ENCODE measurements around the gene BMPER. TPM values are rescaled to one million over a fixed set of nuclear protein-coding genes. Genes with fewer than 3 reads are reported as not detected.
A peak's percentile ranks its signal among the peaks of the same experiment; 100 is the strongest.

Gene BMPER
- total RNA-seq, 1 donor: 11.2 TPM

DNA sequence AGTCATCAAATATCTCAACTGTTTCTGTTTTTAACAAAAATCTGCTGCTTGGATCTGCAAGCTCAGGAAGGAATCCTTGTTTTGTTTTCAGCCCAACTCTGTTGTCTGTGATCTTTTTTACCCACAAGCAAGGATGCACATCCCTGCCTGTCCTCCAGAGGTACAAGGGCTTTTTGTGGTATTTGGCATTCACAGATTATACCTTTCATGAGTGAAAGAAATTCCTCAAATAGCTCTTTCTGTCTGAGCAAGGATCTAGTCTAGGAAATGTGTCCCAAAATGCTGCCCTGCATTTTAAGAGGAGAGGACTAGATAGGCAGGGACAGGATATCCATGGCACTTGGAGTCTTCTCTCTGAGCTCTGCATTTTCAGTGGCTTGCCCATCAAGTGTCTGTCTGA is 151.8 kb downstream of the BMPER start:
- DNase-seq (ENCODE audit: insufficient read length, low spot score, missing footprints): no peak
- no peak overlapping the region for H3K27ac ChIP-seq (ENCODE audit: low read depth, low read length)
- H3K36me3 ChIP-seq (ENCODE audit: insufficient read depth, low read length): peaks cover 56% of the 10 kb centered on the region
- H3K27me3 ChIP-seq (ENCODE audit: insufficient read depth, low read length): no peaks in the 10 kb centered on the region
- TF ChIP-seq, protein P1, sequence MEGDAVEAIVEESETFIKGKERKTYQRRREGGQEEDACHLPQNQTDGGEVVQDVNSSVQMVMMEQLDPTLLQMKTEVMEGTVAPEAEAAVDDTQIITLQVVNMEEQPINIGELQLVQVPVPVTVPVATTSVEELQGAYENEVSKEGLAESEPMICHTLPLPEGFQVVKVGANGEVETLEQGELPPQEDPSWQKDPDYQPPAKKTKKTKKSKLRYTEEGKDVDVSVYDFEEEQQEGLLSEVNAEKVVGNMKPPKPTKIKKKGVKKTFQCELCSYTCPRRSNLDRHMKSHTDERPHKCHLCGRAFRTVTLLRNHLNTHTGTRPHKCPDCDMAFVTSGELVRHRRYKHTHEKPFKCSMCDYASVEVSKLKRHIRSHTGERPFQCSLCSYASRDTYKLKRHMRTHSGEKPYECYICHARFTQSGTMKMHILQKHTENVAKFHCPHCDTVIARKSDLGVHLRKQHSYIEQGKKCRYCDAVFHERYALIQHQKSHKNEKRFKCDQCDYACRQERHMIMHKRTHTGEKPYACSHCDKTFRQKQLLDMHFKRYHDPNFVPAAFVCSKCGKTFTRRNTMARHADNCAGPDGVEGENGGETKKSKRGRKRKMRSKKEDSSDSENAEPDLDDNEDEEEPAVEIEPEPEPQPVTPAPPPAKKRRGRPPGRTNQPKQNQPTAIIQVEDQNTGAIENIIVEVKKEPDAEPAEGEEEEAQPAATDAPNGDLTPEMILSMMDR (IDR thresholded peaks at IDR 0.05; ENCODE audit: extremely low read depth, low read depth, low read length): no peak
- H4K20me1 ChIP-seq (ENCODE audit: insufficient read depth, low read length): no peaks in the 10 kb centered on the region
- no peak overlapping the region for H2AFZ ChIP-seq (ENCODE audit: low read length)
- H3K9me3 ChIP-seq (ENCODE audit: low read depth, low read length): no peaks in the 10 kb centered on the region
- peaks cover 28% of the 10 kb centered on the region for H3K4me1 ChIP-seq (ENCODE audit: insufficient read depth, low read length)
- no peak overlapping the region for H3K4me2 ChIP-seq (ENCODE audit: insufficient read depth, low read length)
- no peaks in the 10 kb centered on the region for H3K79me2 ChIP-seq (ENCODE audit: insufficient read depth, low read length)
- no peak overlapping the region for H3K4me3 ChIP-seq (ENCODE audit: insufficient read depth, low read length)

DNA sequence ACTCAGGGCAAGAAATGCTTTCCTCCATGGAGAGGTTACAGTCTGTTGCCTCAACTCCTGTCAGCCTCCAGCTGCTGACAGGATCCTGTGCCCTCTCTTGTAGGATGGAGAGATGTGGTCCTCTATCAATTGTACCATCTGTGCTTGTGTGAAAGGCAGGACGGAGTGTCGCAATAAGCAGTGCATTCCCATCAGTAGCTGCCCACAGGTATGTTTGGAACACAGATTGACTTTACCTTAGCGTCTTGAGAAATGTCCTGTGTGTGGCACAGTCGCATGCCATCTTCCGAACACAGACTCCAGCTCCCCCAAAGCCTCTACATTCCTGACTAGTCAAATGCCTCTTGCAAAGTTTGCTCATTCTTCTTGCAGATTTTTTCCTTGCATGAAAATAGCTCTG is 152.6 kb downstream of the BMPER start:
- Histone ChIP-seq H3K4me3 (ENCODE audit: insufficient read depth, low read length) (no peak overlapping the region), H3K27me3 (ENCODE audit: insufficient read depth, low read length) (no peaks in the 10 kb centered on the region), H4K20me1 (ENCODE audit: insufficient read depth, low read length) (no peaks in the 10 kb centered on the region), H2AFZ (ENCODE audit: low read length) (no peak overlapping the region), H3K36me3 (ENCODE audit: insufficient read depth, low read length) (peaks cover 54% of the 10 kb centered on the region), H3K4me2 (ENCODE audit: insufficient read depth, low read length) (no peak overlapping the region), H3K9me3 (ENCODE audit: low read depth, low read length) (no peaks in the 10 kb centered on the region), H3K79me2 (ENCODE audit: insufficient read depth, low read length) (no peaks in the 10 kb centered on the region), H3K4me1 (ENCODE audit: insufficient read depth, low read length) (peaks cover 32% of the 10 kb centered on the region), H3K27ac (ENCODE audit: low read depth, low read length) (no peak overlapping the region)
- DNase-seq (ENCODE audit: insufficient read length, low spot score, missing footprints): no peak
- TF ChIP-seq, protein P1 (IDR thresholded peaks at IDR 0.05; ENCODE audit: extremely low read depth, low read depth, low read length): no peak

DNA sequence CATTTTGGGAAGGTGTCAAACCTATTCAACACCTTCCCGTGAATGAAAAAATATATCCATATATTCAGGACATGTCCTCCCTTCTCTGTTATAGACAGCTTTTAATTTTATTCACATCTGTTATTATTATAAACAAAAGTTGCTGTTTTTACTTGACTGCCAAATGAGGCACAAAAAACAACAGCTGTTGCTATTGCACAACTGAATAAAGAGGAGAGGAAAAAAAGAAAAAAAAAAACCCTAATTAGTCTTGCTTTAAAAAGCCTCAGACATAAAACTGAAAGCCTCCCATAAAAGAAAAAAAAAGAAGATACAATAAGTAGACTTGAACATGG is 153.4 kb downstream of the BMPER start:
- Histone ChIP-seq H3K4me1 (ENCODE audit: insufficient read depth, low read length) (peaks cover 32% of the 10 kb centered on the region), H3K27me3 (ENCODE audit: insufficient read depth, low read length) (no peaks in the 10 kb centered on the region), H2AFZ (ENCODE audit: low read length) (no peak overlapping the region), H3K4me3 (ENCODE audit: insufficient read depth, low read length) (no peak overlapping the region), H4K20me1 (ENCODE audit: insufficient read depth, low read length) (no peaks in the 10 kb centered on the region), H3K27ac (ENCODE audit: low read depth, low read length) (no peak overlapping the region), H3K4me2 (ENCODE audit: insufficient read depth, low read length) (no peak overlapping the region), H3K79me2 (ENCODE audit: insufficient read depth, low read length) (no peaks in the 10 kb centered on the region), H3K9me3 (ENCODE audit: low read depth, low read length) (no peaks in the 10 kb centered on the region), H3K36me3 (ENCODE audit: insufficient read depth, low read length) (peaks cover 48% of the 10 kb centered on the region)
- TF ChIP-seq, protein P1 (IDR thresholded peaks at IDR 0.05; ENCODE audit: extremely low read depth, low read depth, low read length): no peak
- DNase-seq (ENCODE audit: insufficient read length, low spot score, missing footprints): no peak

DNA sequence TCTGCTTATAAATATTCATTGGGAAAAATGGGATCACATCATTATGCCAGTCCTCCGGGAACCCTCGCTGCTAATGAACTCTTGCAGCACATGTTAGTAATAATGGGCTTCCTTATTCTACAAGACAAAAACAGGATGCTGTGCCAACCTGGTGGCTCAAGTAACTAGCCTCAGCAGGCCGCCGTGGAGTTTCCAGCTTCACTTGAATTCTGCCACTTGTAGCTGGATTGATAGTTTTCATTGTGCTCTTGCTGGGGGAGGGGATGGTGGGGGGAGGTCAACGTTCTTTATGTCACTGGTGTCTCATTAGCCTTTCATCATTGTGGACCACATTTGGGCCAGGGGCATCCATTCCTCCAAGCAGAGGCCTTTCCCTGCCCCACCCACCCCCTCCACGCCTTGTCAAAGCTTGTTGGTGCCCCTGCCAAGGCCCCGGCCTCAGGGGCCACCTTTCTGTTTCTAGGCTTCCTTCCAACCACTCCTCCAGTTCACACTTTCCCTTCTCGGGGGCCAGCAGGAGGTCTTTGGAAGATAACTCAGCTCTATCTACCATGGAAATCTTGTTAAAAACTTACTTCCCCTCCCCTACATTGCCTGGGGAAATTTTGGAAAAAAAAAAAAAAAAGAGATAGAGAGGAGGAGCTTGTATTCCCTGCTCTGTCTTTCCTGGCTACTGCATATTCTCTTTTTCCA is 153.9 kb downstream of the BMPER start:
- no peak for DNase-seq (ENCODE audit: insufficient read length, low spot score, missing footprints)
- H3K27me3 ChIP-seq (ENCODE audit: insufficient read depth, low read length): no peaks in the 10 kb centered on the region
- TF ChIP-seq, protein P1 (IDR thresholded peaks at IDR 0.05; ENCODE audit: extremely low read depth, low read depth, low read length): no peak
- H4K20me1 ChIP-seq (ENCODE audit: insufficient read depth, low read length): no peaks in the 10 kb centered on the region
- H3K9me3 ChIP-seq (ENCODE audit: low read depth, low read length): no peaks in the 10 kb centered on the region
- H3K27ac ChIP-seq (ENCODE audit: low read depth, low read length): peak overlapping the region; percentile 89
- H3K4me3 ChIP-seq (ENCODE audit: insufficient read depth, low read length): no peak overlapping the region
- H3K36me3 ChIP-seq (ENCODE audit: insufficient read depth, low read length): peaks cover 43% of the 10 kb centered on the region
- no peaks in the 10 kb centered on the region for H3K79me2 ChIP-seq (ENCODE audit: insufficient read depth, low read length)
- no peak overlapping the region for H3K4me2 ChIP-seq (ENCODE audit: insufficient read depth, low read length)
- peaks cover 32% of the 10 kb centered on the region for H3K4me1 ChIP-seq (ENCODE audit: insufficient read depth, low read length)
- H2AFZ ChIP-seq (ENCODE audit: low read length): no peak overlapping the region

Data from osteoblast (primary cell).